Femur (tissue), 1 donor: ENCODE measurements around the gene PLOD2.
"Not testable (repeated sequence)": the region's sequence is repeated elsewhere in the genome, so short reads cannot be mapped to it uniquely, and the experiment has no call there.

Experiments used
- DNase-seq: peaks from one replicate; pipeline ENCODE4 v3.0.0-alpha.2; 2017

The PLOD2 gene

DNA sequence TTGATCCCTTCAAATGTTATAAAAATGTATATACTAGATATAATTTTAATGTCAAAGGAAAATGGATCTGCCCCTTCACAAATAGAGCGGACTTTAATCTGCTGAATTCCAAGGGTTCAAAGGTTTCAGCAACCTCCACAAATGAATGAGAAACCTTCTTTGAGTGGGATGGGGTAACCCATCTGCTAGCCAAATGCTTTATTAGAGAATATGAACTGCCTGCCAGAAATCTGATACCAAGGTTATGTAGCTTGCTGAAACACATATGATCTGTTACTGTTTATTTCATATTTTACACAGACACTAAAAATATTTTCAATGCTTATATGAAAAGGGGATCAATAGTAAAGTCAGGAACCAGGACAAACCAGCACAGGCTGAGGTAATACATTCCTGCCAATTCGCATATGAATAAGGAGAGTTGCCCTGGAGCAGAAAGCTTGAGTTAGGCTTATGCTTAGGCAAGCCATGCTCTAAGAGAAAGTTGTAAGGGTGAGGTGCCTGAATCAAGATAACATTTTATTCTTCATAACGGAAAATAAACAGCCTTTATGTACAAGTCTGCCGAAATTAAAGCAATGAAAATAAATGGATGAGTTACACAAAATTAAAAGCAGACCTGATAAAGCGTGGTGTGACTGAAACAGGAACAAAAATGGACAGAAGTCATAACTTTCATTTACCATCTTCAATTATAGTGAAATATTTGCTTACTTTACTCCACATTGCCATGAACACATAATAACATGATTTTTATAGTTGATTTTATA lies 26.5 kb downstream of the PLOD2 start:
- no peak for DNase-seq

DNA sequence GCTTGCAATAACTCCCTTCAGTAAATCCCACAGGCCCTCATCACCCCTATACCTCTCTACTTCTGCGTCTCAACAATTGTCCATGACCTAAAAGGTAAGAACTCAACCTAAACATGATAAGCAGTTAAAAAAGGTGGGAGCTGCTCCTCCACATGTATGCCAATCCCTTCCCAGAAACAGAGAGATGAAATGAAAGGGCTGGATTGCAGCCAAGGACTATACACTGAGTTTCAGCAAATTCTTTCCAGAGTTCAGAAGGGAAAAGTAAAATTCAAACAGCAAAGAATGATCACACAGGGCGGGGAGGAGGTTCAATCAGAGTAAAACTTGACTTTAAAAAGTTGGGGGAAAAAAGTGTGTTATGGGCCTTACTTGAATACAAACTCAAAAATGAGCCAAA lies 27.5 kb downstream of the PLOD2 start:
- no peak for DNase-seq

DNA sequence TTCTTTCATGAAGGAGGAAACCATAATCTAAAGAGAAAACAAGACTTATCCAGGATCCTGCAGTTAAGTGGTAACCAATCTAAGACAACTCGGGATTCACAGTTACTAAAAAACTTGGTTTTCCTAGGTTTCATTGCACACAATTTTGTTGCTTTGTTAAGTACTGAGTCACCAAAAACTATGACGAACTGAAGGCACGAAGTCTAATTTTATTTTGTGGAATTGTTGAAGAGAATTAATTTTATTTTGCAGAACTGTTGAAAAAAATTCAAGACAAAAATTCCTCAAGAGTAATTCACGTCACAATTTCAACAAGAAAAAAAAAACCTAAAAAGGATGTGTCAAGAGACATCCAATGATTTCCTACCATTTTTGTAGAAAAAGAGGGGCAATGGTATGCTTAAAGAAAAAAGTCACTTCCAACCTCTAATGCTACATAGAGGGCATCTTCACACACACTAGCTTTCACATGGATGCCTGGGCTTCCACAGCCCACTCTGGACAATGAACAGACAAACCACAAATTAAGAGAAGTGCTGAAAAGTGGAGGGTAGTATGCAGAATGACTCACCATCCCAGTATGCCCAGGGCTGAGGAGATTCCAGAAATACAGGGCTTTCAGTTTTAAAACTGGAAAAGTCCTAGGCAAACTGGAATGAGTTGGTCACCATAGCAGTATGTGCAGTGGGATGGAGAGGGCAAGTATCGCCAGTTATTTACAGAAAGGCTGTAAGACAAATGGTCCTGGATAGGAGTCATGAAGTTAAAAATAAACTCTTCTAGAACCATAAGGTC lies 29.2 kb downstream of the PLOD2 start:
- DNase-seq: no peak

DNA sequence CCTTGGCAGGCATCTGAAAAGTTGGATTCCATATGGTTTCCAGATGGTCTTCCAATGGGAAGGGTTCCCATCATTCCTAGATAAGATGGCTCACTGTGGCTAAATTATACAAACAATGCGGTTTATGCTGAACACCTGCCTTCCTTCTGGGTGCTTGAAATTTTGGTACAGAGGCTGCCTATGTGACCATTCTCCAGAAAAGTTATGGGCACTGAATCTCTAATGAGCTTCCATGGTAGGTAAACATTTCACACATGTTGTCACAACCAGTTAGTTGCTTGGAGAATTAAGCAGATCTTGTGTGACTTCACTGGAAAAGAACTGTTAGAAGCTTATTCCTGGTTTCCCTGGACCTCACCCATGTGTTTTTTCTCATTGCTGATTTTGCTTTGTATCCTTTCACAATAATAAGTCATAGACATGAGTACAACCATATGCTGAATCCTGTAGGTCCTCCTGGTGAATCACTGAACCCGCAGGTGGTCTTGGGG lies 30.1 kb downstream of the PLOD2 start:
- DNase-seq: no peak

DNA sequence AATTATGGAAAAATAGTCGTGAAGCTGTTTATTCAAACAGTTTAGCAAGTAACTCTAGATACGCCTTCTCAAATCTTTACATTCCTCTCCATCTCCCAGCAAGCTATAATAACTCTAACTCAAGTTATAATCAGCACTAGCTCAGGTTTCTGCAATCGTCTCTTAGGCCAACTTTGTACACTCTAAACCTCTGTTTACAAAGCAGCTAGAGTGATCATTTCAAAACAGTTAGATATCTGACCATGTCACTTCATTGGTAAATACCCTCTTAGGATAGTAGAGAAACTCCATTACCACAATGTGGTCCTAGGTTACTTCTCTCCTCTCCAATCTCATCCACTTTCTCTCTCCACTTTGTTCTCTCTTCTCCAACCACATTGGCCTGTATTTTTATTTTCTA lies 31.2 kb downstream of the PLOD2 start:
- DNase-seq: no peak

DNA sequence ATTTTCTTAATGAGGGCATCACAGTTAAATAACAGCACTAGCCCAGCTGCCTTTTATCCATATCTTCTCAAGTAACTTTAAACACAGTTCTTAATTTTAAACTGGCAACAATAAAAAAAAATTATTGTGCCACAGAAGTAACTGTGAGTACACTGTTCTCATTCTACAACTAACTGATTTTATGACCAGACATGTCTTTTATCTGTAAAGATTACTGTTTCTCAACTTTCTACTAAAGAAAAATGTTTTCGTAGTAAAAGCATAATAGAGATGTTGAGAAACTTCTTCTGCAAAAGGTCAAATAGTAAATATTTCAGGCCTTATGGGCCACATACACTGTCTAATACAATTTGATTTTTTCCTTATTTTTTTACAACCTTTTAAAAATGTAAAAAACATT lies 32.0 kb downstream of the PLOD2 start:
- no peak for DNase-seq

DNA sequence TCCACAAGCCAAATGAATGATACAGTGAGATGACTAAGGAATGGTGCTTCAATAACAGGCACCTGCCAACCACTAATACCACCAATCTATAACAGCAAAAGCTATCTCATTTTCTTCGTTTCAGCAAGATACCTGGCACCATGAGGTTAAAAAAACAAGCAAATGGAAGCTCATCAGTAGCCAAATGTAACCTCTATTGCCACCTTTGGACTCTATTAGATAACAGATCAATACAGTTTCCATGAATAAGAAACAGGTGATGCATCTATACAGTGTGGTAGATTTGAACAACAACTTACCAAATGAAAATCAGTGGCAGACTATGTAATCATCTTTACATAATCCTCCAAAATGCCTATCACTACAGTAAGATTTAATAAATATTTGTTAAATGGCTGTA lies 32.8 kb downstream of the PLOD2 start:
- no peak for DNase-seq

DNA sequence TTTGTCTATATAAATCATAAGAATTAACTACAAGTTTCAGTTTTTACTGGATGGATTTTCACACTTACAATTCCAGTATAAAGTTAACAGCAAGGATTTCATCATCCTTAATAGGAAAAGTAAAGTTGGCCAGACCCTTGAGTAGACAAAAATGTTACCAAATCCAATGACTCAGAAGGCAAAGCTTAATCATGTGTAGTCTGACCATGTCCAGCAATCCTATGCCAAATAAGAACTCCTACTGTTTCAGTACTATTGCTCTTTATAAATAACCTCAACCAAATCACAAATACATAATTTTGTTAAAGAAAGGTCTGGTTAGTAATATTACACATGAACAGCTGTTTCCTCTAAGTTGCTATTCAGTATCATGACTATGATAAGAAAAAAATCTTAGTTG lies 35.0 kb downstream of the PLOD2 start:
- no peak for DNase-seq

DNA sequence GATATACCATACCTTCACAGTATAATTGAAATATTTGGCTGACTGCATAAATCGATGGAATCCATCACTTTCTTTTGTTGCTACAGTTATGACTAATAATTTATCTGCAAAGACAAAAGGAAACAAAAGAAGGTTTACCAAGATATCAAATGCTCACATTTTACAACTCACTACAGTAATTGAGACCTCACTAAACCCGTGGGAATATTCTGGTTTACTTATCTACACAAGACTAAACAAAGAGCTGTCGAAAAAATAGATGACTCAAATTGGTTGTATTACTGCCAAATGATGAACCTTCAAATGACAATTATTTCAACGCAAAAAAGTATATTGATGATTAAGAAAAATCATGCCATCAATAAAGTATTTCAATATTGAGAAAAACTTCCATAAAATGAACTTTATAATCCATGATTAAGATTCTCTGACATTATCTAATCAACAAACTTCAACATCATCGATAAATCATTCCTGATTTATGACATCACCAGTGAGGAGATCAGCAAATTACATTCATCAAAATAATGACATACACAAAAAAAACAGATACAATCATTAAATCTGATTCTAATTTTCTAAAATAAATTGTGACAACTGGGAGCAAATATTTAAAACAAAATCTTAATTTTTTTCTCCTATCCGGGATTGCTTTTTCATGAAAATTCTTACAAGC lies 36.7 kb downstream of the PLOD2 start:
- DNase-seq: no peak

DNA sequence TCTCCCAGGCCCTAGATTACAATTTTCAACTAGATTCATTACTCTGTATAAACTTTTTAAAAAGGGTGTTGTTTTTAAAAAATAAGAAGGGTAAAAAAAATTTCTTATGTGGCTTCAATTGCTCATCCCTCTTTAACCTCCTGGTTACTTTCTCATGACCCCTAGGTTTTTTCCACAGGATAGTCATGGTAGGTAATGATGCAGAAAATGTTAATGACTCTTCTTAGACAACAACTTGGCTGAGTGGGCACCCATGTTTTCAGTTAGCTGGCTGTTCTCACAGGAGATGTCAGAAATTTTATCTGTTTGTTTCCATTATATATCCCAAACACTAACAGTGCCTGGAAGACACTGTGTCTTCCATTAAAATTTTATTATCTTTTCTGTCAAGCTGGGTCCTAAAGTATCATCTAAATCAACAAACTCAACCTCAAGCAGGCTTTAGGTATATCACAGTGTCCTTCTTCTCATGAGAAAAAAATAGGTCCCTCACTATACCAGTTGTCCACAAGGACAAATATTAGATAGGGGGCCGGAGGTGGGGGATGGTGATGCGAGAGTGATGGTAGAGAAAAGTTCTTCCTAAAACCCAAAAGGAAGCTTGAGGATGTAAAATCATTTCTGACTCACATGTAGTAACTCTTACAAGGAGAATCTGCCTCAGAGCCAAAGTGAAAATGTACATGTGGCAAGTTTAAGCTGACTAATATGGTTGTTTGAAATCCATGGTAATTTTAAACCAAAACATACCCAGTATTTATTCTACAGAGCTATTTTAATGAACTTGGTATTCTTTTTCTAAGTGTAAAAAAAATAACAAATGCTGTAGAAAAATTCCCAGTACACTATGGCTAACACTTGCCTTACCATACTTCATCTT lies 43.3 kb downstream of the PLOD2 start:
- no peak for DNase-seq

DNA sequence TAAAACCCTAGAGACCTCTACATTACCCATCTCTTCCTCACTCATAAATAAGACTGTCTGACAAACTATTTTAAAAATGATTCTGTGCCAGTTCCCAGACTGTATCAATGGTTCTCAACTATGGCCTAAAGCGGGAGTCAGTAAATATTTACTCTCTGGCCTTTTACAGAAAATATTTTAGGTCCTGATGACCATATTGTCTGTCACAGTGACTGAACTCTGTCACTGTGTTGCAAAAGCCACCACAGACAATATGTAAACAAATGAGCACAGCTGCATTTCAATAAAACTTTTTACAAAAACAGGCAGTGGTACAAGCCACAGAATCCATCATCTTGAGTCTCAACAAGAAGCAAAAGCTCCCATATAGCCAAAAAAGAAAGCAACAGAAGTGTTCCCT lies 45.4 kb downstream of the PLOD2 start:
- no peak for DNase-seq

DNA sequence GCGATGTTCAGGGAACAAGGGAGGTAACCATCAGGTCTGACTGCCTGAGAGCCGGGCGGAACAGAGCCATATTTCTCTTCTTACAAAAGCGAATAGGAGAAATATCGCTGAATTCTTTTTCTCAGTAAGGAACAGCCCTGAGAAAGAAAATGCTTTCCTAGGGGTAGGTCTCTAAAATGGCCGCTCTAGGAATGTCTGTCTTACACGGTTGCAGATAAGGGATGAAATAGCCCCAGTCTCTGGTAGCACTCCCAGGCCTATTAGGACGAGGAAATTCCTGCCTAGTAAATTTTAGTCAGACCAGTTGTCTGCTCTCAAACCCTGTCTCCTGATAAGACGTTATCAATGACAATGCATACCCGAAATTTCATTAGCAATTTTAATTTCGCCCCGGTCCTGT lies 47.2 kb downstream of the PLOD2 start:
- DNase-seq: not testable (repeated sequence)

DNA sequence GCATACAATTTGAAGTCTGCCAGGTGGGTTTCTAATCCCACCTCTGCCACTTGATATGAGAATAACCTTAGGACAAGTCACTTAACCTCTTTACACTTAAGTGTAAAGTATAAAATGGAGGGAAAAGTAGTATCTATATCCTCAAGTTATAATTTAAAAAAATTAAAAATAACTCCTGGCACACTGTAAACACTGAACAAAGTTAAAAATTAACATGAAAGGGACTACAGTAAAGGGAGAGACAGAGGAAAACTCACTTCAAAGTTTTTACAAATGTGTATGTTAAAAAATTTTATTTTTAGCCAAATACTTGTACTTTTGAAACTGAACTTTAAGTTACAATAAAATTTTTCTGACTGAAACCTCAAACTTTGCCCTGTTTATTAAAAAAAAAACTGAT lies 49.6 kb downstream of the PLOD2 start:
- DNase-seq: no peak

DNA sequence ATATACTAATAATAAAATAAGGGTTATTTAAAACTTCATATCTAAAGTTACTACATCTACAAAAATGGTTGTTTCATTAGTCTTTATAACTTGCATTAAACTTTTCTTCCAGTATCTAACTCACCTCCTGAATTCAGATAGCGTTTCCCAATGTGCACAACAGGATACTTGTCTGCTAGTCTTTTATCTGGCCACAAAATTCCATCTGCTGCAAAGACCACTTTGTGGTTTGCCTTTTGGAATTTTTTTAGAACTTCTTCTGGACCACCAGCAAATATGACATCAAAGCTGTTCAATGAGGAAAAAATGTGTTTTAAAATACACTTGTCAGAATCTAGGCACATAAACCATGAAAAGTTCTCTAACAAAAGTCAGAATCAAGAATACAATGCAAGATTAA lies 50.8 kb downstream of the PLOD2 start:
- DNase-seq: no peak

DNA sequence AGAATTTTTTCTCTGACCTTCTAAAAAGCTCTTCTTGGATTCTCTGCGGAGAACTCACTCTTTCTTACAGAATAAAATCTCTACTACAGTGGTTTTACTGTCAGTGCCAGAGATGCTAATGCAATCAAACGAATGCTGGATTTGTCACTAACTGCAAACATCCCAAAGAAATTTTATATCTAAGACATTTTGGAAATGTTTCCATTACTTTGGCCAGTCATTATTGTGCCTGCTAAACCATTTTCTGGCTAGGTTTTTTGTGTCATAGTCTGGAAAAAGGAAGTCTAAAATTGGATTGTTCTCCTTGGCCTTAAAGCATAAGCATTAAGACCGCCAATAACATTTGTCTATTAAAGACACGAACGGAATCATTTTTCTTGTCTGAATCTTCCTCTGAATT lies 54.0 kb downstream of the PLOD2 start:
- DNase-seq: no peak

DNA sequence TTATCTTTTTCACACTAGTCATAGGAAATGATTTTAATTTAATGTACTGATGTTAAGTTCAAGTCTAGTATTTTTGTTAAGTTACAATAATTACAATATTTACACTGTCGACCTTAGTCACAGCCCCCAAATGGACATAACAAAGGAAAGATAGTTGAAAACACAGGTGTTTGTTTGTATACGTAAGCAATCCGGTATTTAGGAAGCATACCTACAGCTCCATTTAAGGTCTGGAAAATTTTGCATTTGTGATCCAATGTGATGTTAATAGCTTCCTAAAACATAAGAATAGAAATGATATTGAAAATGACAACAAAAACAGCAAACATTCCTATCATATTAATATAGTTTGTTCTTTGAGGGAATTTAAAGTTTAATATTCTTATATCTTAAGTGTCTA lies 56.9 kb downstream of the PLOD2 start:
- DNase-seq: no peak

DNA sequence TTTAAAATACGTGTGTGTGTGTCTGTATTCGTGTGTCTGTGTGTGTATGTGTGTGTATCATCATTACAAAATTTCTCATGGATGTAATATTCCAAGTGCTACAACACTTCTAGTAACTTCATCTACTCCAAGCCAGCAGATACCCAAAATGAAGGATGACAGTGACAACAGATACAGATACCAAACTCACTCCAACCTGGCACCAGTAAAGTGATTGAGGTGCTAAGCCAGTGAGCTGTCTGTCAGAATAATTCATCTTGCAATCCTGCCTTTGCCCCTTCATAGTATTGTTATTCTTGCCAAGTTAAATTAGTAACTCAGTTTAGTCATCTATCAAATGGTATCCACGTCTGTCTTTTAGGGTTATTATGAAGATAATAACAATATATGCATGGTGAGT lies 58.1 kb downstream of the PLOD2 start:
- DNase-seq: no peak

DNA sequence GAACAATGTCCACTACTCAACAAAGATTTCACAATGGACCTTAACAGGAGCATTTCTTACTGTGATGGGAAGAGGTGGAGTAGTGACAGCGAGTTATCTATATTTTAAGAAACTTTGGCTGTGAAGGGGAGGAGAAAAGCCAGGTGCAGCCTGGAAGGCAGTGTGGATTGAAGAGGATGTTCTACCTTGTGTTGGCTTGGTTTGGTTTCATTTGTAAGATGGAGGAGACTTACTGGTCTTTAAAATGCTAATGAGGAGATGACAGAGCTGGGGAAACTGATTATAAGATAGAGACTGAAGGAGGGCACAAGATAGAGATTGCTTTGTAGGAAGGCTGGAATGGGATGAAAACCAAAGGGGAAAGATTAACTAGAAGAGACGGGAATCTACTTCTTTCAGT lies 59.4 kb downstream of the PLOD2 start:
- DNase-seq: no peak

DNA sequence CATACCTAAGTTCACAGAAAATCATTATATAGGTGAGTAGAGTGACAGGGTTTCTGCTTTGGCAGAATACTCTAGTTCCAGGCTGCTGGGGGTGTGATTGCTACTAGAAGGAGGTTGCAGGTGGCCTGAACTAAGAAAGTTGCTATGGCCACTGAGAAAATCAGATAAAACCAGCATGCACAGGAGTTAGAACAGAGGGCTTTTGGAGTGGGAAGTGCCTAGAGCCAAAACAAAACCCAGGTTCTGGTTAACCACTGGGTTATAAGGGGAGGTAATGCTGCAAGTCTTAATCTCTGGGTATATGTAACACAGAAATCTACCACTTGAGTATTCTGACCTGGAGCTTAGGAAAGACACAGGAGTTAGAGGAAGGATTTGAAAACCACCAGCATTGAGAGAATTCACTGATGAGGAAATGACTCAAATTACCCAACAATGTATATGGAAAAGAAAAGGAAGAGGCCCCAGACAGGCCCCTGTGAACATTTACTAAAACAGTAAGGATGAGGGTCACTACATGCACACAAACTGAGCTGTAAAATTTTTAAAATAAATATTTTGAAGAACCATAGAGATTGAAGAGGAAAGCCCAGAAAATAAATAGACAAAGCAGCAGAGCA lies 60.0 kb downstream of the PLOD2 start:
- DNase-seq: no peak

DNA sequence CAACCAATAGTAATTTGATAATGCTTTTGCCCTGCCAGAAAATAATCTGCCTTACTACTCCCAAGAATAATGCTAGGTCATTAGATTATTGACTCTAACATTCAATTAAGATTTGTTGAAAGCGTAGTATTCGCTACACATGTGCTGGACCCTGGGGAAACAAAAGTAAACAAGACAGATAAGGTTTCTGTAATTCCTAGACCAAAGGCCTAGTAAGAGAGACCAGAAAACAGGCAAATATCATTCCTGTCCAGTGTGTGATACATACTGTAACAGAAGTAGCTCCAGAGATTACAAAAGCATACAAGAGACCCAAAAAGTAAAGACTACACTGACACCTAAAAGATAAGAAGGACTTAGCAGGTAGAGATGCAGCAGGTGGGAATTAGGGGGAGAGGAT lies 60.8 kb downstream of the PLOD2 start:
- DNase-seq: no peak

DNA sequence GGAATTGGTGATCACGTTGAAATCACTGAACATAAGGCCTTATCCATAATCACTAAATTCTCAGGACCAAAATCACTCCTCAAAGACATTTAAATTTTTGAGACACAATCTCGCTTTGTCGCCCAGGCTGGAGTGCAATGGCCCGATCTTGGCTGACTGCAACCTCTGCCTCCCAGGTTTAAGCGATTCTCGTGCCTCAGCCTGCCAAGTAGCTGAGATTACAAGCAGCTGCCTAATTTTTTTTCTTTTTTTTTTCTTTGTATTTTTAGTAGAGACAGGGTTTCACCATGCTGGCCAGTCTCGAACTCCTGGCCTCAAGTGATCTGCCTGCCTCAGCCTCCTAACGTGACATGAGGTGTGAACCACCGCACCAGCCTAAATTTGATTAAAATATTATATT lies 61.7 kb downstream of the PLOD2 start:
- no peak for DNase-seq

DNA sequence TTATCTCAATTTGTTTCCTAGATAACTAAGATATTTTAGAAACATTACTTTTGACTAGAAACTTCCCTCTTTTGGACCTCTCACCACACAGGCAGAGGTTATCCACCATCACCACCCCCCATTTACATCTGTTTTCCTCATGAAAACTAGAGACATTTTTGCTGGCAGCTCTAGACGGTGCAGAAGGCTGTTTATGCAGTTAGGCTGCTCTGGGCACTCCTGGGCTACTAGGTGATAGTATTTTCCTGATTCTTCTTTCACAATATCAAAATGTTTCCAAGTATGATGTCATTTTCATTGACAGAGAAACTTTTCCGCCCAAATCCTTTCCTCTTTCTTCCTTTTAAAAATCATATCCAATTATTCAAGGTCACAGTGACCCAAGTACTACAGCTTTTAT lies 67.1 kb downstream of the PLOD2 start:
- DNase-seq: peak; percentile 38
